NCI-H1092 treated with DMSO at 0.1 percent for 48 hours (cell line): ENCODE measurements around the gene TMEM141.
"Not testable (repeated sequence)": the region's sequence is repeated elsewhere in the genome, so short reads cannot be mapped to it uniquely, and the experiment has no call there.

Experiments
- DNase-seq: peaks from one replicate; lab custom pipeline; 2025; lab: John Stamatoyannopoulos, UW

TMEM141 gene

DNA sequence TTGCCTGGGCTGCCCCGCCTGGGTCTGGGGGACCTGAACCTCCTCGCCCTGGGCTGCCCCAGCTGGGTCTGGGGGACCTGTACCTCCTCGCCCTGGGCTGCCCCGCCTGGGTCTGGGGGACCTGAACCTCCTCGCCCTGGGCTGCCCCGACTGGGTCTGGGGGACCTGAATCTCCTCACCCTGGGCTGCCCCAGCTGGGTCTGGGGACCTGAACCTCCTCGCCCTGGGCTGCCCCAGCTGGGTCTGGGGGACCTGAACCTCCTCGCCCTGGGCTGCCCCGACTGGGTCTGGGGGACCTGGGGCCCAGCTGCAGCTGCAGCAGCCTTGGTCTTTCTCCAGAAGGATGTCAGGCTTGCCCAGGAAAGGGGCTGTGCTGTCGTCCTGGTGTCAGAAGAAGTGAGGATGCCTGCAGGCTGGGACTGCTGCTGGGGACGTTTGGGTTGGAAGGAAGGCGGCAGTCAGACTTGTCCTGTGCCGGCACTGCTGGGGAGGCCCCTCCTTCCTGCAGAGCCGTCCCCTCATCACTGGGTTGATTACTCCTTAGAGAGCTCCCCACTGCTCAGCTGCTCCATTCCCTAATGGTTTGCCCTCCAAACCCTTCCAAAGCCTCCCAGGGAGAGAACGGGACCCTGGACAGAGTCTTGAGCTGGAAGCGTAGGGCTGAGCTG, 42.4 kb downstream of the TMEM141 start:
- not testable (repeated sequence) for DNase-seq

DNA sequence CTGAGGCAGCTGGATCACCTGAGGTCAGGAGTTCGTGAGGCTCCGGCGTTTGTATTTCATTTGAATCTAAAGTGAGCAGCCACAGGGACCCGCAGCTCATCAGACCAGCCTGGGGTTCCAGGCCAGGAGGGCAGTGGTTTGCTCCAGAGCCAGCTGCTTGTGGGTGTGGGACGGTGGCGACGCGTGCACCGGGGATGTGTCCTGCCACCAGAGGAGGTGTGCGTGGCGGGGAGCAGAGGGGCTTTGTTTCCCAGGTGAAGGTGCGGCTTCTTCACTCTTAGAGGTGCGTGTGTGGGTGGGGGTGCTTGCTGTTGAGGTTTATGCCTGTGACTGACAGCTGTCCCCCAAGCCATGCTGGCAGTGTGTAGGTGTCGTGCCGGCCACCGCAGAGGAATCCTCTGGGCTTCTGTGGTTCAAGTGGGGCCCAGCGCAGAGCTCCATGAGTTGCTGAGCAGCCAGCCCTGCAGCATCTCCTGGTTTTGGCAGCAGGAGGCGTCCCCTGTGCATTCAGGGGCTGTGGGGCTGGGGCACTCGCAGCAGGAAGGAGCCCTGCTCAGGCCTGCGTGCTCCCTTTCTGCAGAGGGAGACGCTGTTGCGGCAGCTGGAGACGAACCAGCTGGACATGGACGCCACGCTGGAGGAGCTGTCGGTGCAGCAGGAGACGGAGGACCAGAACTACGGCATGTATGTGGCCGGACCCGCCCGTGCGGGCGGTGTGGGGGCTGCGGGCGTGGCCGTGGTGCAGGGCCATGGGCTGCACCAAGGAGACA, 44.2 kb downstream of the TMEM141 start:
- no peak for DNase-seq

DNA sequence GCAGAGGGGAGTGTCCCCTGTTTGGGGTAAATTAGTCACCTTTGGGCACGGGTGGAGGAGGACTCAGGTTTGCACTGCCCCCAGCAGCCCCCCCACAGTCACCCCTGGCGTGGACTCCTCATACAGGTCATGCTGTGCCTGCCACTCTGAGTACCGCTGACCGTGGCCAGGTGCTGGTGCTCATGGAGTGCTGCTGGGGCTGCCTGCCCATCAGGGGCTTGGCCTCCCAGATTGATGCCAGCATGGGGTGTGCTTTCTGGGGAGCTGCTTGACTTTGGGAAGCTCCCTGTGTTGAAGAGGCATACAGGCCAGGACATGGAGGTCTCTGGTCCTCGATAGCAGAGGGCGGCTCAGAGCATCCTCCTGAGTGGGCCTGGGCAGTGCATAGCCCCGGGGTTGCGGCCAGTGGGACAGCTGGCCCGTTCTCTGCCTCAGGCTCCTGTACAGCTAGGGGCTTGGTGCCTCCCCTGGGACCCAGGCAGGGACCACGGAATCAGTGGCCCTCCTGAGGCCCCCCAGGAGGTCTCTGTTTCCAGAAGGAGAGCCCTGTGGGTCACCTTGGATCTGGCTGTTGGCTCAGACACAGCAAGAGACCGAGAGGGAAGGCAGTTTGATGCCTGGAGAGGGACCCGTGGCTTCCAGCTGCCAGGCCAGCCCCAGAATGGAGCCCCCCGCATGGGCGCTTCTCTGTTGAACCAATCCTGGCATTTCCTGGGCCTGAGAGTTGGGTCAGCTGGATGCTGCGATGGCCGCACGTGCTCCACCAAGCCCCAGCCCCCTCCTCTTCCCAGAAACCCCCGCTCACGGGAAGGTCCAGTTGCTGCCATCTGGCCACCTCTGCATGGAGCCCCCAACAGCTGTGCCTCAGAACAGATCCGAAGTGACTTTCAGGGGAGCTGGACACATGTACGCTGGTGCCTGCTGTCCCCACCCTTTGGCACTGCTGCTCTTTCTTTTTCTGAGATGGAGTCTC, 45.1 kb downstream of the TMEM141 start:
- no peak for DNase-seq

DNA sequence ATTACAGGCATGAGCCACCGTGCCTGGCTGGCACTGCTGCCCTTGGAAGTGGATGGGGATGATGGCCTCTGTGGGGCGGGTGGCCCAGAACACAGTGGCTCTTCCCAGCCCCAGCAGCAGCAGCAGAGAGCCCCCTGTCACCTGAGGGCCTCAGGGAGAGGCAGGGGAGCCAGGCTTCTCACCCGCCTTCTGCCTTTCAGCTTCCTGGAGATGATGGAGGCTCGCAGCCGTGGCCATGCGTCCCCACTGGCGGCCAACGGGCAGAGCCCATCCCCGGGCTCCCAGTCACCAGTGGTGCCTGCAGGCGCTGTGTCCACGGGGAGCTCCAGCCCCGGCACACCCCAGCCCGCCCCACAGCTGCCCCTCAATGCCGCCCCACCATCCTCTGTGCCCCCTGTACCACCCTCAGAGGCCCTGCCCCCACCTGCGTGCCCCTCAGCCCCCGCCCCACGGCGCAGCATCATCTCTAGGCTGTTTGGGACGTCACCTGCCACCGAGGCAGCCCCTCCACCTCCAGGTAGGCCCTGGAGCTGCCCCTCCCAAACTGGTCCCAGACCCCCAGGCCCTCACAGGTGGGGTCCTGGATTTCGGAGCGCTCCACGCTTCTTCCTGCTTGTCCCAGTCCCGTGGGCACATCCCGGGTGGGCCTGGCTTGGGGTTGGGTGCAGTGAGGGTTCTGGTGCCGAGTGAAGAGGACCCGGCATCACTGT, 46.2 kb downstream of the TMEM141 start:
- DNase-seq: no peak

DNA sequence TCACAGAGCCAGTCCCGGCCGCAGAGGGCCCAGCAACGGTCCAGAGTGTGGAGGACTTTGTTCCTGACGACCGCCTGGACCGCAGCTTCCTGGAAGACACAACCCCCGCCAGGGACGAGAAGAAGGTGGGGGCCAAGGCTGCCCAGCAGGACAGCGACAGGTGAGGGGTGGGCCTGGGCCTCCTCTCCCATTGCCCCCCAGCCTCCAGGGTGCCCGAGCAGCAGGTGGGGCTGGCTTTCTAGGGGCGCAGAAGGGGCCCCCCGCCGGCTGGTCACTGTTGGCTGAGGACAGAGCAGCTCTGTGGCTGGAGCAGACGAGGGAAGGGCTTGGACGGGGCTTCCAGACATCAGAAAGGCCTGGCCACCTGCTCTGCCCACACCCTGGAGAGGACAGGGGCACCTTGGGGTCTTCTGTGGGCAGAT, 46.7 kb downstream of the TMEM141 start:
- not testable (repeated sequence) for DNase-seq

GRCh38 chr9:136838314-136839228, 47.4 kb downstream of the TMEM141 start:
- DNase-seq: no peak

DNA sequence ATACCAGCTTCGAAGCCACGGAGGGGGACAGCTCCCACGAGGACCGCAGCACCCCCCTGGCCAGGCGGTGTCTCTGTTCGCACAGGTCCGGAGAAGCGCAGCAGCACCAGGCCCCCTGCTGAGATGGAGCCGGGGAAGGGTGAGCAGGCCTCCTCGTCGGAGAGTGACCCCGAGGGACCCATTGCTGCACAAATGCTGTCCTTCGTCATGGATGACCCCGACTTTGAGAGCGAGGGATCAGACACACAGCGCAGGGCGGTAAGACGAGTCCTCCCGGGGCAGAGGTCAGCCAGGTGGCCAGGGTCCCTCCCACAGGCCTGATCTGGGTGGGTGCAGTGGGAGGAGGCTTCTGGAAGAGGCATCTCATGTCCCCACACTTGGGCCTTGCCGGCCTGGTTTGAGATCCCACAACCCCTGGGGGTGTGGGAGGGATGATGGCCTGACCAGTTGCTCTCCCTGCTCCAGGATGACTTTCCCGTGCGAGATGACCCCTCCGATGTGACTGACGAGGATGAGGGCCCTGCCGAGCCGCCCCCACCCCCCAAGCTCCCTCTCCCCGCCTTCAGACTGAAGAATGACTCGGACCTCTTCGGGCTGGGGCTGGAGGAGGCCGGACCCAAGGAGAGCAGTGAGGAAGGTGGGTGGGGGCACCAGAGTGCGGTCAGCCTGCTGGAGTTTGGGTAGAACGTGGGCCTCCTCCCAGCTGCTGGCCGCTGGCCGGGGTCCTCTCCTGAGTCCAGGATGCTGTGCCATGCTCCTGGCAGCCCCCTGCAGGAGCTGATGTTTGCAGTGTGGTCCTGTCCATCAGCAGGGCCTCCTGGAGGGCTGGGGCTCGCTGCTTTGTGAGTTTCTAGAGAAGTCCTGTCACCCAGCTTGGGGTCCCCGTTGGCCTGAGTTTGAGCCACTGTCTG, 48.3 kb downstream of the TMEM141 start:
- no peak for DNase-seq

DNA sequence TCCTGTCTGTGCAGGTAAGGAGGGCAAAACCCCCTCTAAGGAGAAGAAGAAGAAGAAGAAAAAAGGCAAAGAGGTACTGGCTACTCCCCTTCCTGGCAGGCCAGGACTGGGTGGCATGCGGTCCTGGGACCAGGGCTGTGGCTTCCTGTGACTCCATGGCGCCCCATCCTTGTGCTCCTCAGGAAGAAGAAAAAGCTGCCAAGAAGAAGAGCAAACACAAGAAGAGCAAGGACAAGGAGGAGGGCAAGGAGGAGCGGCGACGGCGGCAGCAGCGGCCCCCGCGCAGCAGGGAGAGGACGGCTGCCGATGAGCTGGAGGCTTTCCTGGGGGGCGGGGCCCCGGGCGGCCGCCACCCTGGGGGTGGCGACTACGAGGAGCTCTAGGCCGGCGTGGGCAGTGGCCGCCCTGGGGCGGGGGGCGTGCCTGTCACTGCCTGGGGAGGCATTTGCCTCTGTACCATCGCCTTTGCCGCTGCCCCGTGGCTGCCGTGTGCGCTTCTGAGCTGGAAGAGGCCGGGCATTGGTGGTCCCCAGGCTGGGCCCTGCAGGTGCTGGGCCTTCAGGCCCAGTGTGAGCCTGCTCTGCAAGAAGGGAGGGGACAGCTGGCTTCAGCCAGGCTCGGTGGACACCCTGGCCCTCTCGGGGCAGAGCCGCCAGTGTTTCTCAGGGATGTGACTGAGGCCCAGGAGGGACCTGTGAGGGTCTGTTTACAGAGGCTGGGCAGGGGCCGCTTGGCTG, 49.2 kb downstream of the TMEM141 start:
- DNase-seq: no peak

GRCh38 chr9:136840877-136841645, 49.9 kb downstream of the TMEM141 start:
- DNase-seq: peak; percentile 82

- DNase-seq: peak; percentile 23
Observed at GRCh38 chr9:136841646-136842379, 50.7 kb downstream of the TMEM141 start.

DNA sequence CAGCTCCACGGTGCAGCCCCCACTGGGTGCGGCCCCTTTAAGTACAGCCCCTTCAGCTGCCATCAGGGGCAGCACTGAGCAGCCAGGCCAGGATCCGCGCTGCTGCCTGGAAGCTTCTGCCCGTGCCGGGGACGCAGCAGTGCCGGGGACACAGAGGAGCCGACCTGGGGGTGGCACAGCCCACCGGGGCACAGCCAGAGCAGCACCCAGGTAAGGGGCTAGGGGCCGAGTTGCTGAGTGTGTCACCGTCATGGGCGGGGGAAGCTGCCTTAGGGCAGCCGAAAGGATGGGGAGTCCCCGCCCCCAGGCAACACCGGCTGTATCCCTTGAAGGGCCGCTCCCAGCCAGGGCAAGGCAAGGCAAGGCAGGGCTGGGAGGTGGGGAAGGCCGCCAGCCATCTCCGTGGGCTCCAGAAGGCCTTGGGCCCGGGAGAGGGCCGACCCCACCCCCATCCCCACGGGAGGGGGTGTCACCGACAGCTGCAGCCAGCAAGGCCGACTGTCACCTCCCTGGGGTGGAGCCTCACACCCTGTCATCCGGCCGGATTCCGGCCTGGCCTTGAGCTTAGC, 51.3 kb downstream of the TMEM141 start, which contains the start of gene AJM1:
TSS of gene AJM1 (plus strand) at position 99 of the 569 bp plus-strand sequence. CDS start 1,937 bp downstream, outside the sequence.
- peak; percentile 62 for DNase-seq
